NCI-H1930 (cell line): ENCODE measurements around the gene MOV10L1.

Experiments used
- DNase-seq, 2 experiments: peaks; one replicate each; lab custom pipeline; 2025; lab: John Stamatoyannopoulos, UW

MOV10L1 gene

GRCh38 chr22:50176850-50177536 is 87.2 kb downstream of the MOV10L1 start:
- no peak for DNase-seq

GRCh38 chr22:50177537-50178470 is 88.0 kb downstream of the MOV10L1 start:
- no peak for DNase-seq

- DNase-seq, result no peak
Measured at GRCh38 chr22:50178471-50178864, 88.7 kb downstream of the MOV10L1 start.

- no peak for DNase-seq
Measured at GRCh38 chr22:50178871-50179869, 89.4 kb downstream of the MOV10L1 start.

GRCh38 chr22:50179937-50180726 is 90.3 kb downstream of the MOV10L1 start:
- DNase-seq, result no peak

- DNase-seq, result no peak
Measured at GRCh38 chr22:50180727-50181521, 91.1 kb downstream of the MOV10L1 start.

DNA sequence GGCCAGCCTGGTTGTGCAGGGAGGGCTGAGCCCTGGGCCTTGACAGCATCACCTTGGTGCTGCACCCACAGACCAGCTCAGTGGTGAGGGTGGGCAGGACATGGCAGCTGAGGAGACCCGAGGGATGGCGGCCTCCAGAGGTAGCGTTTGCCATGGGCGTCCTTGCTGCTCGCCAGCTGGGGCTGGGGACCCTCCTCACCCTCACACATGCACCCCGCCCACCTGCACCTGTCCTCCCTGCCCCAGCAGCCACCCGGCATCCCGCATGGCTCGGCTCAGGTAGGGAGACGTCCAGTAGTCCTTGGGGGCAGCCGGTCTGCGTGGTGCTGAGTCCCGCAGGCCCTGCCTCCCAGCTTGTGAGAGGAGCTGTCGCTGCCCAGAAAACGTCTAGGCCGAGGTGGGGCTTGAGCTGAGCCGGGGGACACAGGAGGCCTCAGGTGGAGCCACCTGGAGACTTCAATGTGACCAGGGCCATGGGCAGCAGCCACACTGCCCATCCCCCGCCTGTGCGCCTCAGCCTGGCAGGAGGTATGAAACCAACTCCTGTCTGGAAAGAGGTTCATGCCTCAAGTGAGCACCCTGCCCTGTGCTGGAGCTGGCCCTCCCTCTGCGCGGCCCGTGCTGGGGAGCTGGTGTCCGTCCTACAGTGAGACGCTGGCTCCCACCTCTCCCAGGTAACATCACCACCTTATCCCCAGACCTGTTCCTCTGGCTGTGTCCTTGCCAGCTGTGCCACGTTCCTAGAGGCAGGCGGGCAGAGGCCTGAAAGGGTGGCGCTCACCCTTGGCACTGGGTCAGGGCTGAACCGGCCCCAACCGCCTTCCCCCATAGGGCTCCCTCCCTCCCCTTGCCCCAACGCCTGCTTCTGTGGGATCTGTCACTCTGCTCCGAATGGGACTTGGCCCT is 92.6 kb downstream of the MOV10L1 start:
- no peak for DNase-seq

- DNase-seq, result no peak
Measured at GRCh38 chr22:50183141-50183971, 93.5 kb downstream of the MOV10L1 start.

GRCh38 chr22:50184004-50184901 is 94.4 kb downstream of the MOV10L1 start:
- no peak for DNase-seq

DNA sequence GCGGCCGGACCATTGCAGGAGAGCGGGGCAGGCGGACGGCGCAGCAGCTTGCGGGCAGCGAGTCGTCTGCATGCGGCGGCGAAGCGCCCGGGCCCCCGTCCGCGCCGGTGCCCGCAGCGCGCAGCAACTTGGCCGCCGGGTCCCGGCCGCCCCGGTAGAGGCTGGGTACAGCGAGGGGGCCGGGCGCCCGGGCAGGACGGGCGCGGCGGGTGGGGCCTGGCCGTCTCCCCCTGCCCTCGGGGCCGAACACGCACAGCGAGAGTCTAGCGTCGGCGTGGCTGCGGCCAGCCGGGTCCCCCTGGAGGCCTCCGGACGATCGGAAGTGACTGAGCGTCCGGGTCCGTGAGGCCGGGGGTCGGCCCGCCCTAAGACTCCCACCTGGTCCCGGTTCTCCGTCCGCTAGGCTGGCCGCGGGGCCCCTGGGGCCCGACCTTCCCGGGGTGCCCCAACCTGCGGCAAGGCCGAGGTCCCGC is 95.1 kb downstream of the MOV10L1 start:
- DNase-seq, result no peak

- peak; percentile 82 to 87 for DNase-seq
Measured at GRCh38 chr22:50185375-50186087, 95.7 kb downstream of the MOV10L1 start, which contains the start of gene TRABD. Gene TRABD, plus strand, starts transcription at chr22:50185913. Its CDS starts 7,148 bp downstream, at chr22:50193061.

DNA sequence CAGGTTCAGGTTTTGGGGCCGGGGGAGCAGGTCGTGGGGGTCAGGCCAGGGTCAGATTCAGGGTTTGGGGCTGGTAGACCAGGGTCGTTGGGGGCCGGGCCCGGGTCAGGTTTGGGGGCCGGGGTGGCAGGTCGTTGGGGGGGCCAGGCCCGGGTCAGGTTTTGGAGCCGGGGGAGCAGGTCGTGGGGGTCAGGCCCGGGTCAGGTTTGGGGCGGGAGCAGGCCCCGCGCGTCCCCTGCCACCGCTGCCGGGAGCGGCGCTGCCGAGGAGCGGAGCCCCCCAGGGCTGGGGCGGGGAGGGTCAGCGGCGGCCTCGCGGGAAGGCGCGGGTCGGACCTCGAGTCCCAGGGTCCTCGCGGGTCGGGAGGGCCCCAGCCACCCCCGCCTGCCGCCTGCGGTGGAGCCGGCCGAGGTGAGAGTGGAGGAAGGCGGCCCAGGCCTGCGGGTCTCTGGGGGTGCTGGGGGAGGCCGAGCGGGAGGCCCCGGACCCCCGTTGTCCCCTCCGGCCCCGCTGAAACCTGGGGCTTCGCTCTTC is 96.4 kb downstream of the MOV10L1 start:
- no peak for DNase-seq

DNA sequence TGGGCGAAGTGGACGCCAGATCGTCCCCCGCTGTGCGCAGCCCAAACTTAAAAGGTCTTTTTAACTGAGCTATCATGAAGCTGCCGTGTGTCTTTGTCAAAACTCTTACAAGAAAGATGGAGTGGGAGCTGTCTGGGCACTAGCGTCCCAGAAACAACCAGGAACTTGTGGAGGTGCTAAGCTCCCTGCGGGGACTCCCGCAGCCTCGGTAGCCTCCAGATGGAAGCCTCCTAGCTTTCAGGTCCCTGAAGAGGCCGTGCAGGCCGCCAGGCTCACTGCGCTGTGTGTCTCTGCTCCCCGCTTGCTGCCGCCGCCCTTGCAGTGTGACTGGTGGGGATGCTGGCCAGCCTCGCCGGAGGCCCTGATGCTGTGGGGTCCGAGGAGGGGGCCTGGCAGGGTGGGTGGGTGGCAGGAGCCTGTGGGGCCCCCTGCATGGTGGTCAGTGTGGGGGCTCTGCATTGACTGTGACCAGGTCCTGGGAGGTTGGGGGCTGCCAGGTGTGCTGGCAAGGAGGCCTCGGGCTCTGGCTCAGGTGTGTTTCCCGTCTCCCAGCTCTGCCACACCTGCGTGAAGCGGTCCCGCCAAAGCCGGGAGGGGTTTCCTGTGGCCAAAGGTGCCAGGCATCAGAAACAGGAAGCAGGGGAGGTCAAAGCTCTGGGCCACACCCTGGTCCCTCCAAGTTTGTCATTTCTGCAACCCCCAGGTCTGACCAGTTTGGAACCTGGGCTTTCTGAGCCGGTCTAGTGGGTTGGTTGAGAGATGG is 97.1 kb downstream of the MOV10L1 start:
- DNase-seq, result no peak

DNA sequence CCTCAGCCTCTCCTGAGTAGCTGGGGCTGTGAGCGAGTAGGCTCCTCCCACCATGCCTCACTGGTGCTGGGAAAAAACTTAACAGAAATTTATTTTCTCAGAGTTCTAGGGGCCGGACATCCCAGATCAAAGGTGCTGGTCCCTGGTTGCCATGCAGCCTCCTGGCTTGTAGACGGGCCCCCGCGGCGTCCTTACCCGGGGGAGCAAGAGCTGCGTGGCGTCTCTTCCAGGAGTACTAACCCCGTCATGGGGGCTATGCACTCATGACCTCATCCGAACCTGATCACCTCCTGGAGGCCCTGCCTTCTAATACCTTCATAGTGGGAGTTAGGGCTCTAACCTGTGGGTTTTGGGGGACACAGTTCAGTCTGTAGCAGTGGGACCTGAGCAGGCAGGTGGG is 98.5 kb downstream of the MOV10L1 start:
- no peak for DNase-seq

DNA sequence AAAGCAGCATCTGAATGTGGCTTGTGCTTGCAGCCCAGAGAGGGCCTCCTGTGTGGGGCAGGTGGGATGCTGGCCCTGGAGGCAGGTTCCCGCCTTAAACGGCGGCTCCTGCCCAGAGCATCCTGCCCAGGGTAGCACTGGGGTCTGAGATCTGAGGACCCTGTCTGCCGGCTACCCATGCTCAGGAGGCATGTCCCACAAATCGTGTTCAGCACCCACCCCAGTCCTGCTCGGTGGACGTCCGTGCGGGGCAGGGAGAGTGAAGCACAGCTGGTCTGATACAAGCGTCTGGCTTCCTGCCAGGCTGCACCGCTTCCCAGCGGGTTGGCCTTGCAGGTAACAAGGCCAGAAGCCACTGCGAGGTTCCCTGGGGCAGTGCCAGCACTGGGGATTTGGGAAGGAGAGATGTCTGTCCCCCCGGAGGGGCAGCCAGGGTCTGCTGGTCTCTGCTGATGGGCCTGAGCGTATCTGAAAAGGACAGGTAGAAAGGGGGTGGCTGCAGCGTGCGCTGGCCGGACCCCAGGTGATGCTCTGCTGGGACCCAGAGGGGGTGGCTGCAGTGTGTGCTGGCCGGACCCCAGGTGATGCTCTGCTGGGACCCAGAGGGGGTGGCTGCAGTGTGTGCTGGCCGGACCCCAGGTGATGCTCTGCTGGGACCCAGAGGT is 99.5 kb downstream of the MOV10L1 start:
- DNase-seq, result no peak
